Neural progenitor cell (in vitro differentiated cells): ENCODE data around the gene UPP1. TPM values are rescaled to one million over a fixed set of nuclear protein-coding genes. Genes with fewer than 3 reads are reported as not detected.

ENCODE experiments used
- DNase-seq: peaks from one replicate; pipeline ENCODE4 v3.0.0-alpha.2; 2016; ENCODE audit warnings: low spot score
- H2AFZ ChIP-seq: fragments of 200-600 bp; sonication (generic); replicated peaks from 2 replicates; pipeline ENCODE4 v1.6.1; 2016; ENCODE audit warnings: antibody characterized with exemption
- H3F3A ChIP-seq: fragments of 200-600 bp; sonication (generic); 2 replicates; pipeline ENCODE4 v1.6.1; 2016; ENCODE audit warnings: antibody characterized with exemption, low read depth
- H3K27ac ChIP-seq: fragments of 200-600 bp; sonication (generic); 2 replicates; pipeline ENCODE4 v1.5.1; 2016; ENCODE audit warnings: mild to moderate bottlenecking
- H3K27me3 ChIP-seq: fragments of 200-600 bp; sonication (generic); 2 replicates; pipeline ENCODE4 v1.6.1; 2016; ENCODE audit warnings: mild to moderate bottlenecking, moderate library complexity
- H3K36me3 ChIP-seq: fragments of 200-600 bp; sonication (generic); 2 replicates; pipeline ENCODE4 v1.5.1; 2016
- H3K4me1 ChIP-seq: fragments of 200-600 bp; sonication (generic); 2 replicates; pipeline ENCODE4 v1.6.1; 2016; ENCODE audit warnings: mixed run types
- H3K4me2 ChIP-seq: fragments of 200-600 bp; sonication (generic); 2 replicates; pipeline ENCODE4 v1.6.1; 2016
- H3K4me3 ChIP-seq: fragments of 200-600 bp; sonication (generic); 2 replicates; pipeline ENCODE4 v1.5.1; 2016
- H3K79me2 ChIP-seq: fragments of 200-600 bp; sonication (generic); 2 replicates; pipeline ENCODE4 v1.6.1; 2016; ENCODE audit warnings: low read depth
- H3K9ac ChIP-seq: fragments of 200-600 bp; sonication (generic); 2 replicates; pipeline ENCODE4 v1.6.1; 2016
- H3K9me3 ChIP-seq: fragments of 200-600 bp; sonication (generic); 2 replicates; pipeline ENCODE4 v1.5.1; 2016; ENCODE audit warnings: low read depth
- H4K20me1 ChIP-seq: fragments of 200-600 bp; sonication (generic); 2 replicates; pipeline ENCODE4 v1.6.1; 2016; ENCODE audit warnings: low read depth
- H3K27ac Mint-ChIP-seq: 3 replicates; pipeline ENCODE4 v1.8.0; 2021; ENCODE audit warnings: mixed read lengths
- H3K27me3 Mint-ChIP-seq: 2 replicates; pipeline ENCODE4 v1.8.0; 2022; ENCODE audit warnings: low read depth, mild to moderate bottlenecking, inconsistent platforms, moderate library complexity, mixed read lengths; ENCODE audit not compliant: insufficient read depth
- H3K36me3 Mint-ChIP-seq: 3 replicates; pipeline ENCODE4 v1.8.0; 2021; ENCODE audit warnings: mixed read lengths
- H3K4me1 Mint-ChIP-seq: 3 replicates; pipeline ENCODE4 v1.8.0; 2021; ENCODE audit warnings: mixed read lengths
- H3K4me3 Mint-ChIP-seq: 3 replicates; pipeline ENCODE4 v1.8.0; 2021; ENCODE audit warnings: mild to moderate bottlenecking, moderate library complexity, mixed read lengths
- H3K9me3 Mint-ChIP-seq: 3 replicates; pipeline ENCODE4 v1.8.0; 2020; ENCODE audit warnings: mixed read lengths
- CTCF ChIP-seq: fragments of 200-600 bp; sonication (generic); IDR thresholded peaks from 2 replicates; pipeline ENCODE4 v1.5.1; 2017; ENCODE audit warnings: antibody characterized with exemption, mild to moderate bottlenecking
- EZH2 ChIP-seq: fragments of 200-600 bp; sonication (generic); IDR thresholded peaks from 2 replicates; pipeline ENCODE4 v1.6.1; 2017; ENCODE audit warnings: antibody characterized with exemption, mild to moderate bottlenecking, moderate library complexity
- EZH2phosphoT487 ChIP-seq: fragments of 200-600 bp; sonication (generic); IDR thresholded peaks from 2 replicates; pipeline ENCODE4 v1.6.1; 2017; ENCODE audit warnings: antibody characterized with exemption
- total RNA-seq: library from RNA; depleted of rRNA; stranded (reverse); fragments of >200 nt; gene quantifications from 2 replicates; pipeline ENCODE4 v1.2.3, GENCODE V29; 2015; ENCODE audit warnings: low replicate concordance

The UPP1 gene
- total RNA-seq, 1 donor from 2014 or later = 11.2 TPM

DNA sequence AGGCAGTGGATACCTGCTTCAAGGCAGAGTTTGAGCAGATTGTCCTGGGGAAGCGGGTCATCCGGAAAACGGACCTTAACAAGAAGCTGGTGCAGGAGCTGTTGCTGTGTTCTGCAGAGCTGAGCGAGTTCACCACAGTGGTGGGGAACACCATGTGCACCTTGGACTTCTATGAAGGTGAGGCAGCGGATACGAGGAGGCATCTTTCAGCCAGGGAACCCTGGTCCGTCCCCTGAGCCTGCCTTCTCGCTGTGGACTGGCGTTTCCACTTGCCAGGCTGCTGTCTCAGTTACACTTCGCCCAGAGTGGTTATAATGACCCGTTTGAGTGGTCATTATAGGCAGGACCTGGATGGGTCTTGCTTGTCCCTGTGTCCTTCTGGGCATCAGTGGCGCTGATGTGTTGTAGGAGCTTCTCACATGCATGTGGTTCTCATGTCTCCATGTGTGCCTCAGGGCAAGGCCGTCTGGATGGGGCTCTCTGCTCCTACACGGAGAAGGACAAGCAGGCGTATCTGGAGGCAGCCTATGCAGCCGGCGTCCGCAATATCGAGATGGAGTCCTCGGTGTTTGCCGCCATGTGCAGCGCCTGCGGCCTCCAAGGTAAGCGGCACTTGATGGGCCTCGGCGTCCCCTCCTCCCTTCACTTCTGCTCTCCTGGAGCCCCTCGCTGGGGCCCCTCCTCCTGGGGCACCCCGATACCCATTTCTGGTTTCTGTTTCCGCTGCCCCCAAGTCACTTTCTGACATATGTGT, 18.0 kb downstream of the UPP1 start:
- no peaks in the 10 kb centered on the region for H3K4me1 Mint-ChIP-seq
- no peaks in the 10 kb centered on the region for H3K36me3 ChIP-seq
- H3K27ac ChIP-seq = no peak overlapping the region
- H3K79me2 ChIP-seq = no peaks in the 10 kb centered on the region
- H3K9ac ChIP-seq = no peak overlapping the region
- no peak overlapping the region for H3K4me3 ChIP-seq
- no peak overlapping the region for H3K4me3 Mint-ChIP-seq
- H2AFZ ChIP-seq = no peak overlapping the region
- no peak overlapping the region for H3K27ac Mint-ChIP-seq
- peaks cover 20% of the 10 kb centered on the region for H3K36me3 Mint-ChIP-seq
- TF ChIP-seq EZH2phosphoT487 (no peak), EZH2 (no peak), CTCF (no peak)
- no peaks in the 10 kb centered on the region for H3K9me3 Mint-ChIP-seq
- H3K27me3 ChIP-seq = no peaks in the 10 kb centered on the region
- H3K4me1 ChIP-seq = no peaks in the 10 kb centered on the region
- no peaks in the 10 kb centered on the region for H3F3A ChIP-seq
- peaks cover 9% of the 10 kb centered on the region for H3K27me3 Mint-ChIP-seq
- no peaks in the 10 kb centered on the region for H3K9me3 ChIP-seq
- no peak overlapping the region for H3K4me2 ChIP-seq
- no peak for DNase-seq
- H4K20me1 ChIP-seq = no peaks in the 10 kb centered on the region

DNA sequence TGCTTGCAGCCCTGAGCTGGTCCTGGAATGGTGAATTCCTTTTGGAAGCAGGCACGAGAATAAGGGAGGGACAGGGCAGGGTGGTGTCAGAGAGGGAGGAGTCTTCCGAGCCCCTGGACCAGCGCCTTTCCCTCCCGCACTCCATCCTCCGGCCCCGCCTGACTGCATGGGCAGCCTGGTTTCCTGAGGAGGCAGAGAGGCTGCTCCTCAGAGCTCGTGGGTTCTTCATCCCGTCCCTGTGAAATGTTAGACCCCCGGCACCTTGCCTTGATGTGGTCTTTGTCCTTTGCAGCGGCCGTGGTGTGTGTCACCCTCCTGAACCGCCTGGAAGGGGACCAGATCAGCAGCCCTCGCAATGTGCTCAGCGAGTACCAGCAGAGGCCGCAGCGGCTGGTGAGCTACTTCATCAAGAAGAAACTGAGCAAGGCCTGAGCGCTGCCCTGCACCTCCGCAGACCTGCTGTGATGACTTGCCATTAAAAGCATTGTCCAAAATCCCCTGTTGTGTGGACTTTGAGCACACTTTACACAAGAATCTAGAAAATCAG, 18.9 kb downstream of the UPP1 start:
- Mint-ChIP-seq H3K4me1 (no peaks in the 10 kb centered on the region), H3K27ac (no peak overlapping the region), H3K9me3 (no peaks in the 10 kb centered on the region), H3K36me3 (peaks cover 14% of the 10 kb centered on the region), H3K4me3 (no peak overlapping the region), H3K27me3 (peaks cover 9% of the 10 kb centered on the region)
- no peaks in the 10 kb centered on the region for H3K4me1 ChIP-seq
- no peaks in the 10 kb centered on the region for H3K27me3 ChIP-seq
- TF ChIP-seq EZH2phosphoT487 (no peak), EZH2 (no peak), CTCF (no peak)
- H3K9ac ChIP-seq = no peak overlapping the region
- no peaks in the 10 kb centered on the region for H3F3A ChIP-seq
- H3K27ac ChIP-seq = no peak overlapping the region
- H3K4me2 ChIP-seq = no peak overlapping the region
- no peak overlapping the region for H3K4me3 ChIP-seq
- H2AFZ ChIP-seq = no peak overlapping the region
- no peaks in the 10 kb centered on the region for H3K79me2 ChIP-seq
- H3K9me3 ChIP-seq = no peaks in the 10 kb centered on the region
- no peaks in the 10 kb centered on the region for H4K20me1 ChIP-seq
- no peaks in the 10 kb centered on the region for H3K36me3 ChIP-seq
- DNase-seq = no peak

GRCh38 chr7:48108959-48109847, 20.1 kb downstream of the UPP1 start:
- no peak overlapping the region for H3K27ac Mint-ChIP-seq

More at GRCh38 chr7:48108959-48109847, 20.1 kb downstream of the UPP1 start:
- Mint-ChIP-seq H3K4me3 (no peak overlapping the region), H3K36me3 (peaks cover 7% of the 10 kb centered on the region), H3K27me3 (peaks cover 9% of the 10 kb centered on the region), H3K4me1 (no peaks in the 10 kb centered on the region), H3K9me3 (no peaks in the 10 kb centered on the region)
- Histone ChIP-seq H3K4me2 (no peak overlapping the region), H4K20me1 (no peaks in the 10 kb centered on the region), H3K9me3 (no peaks in the 10 kb centered on the region), H3K79me2 (no peaks in the 10 kb centered on the region), H3K36me3 (no peaks in the 10 kb centered on the region), H3K27me3 (no peaks in the 10 kb centered on the region), H3K4me1 (no peaks in the 10 kb centered on the region), H3K4me3 (no peak overlapping the region), H2AFZ (no peak overlapping the region), H3F3A (no peaks in the 10 kb centered on the region), H3K9ac (no peak overlapping the region), H3K27ac (no peak overlapping the region)
- DNase-seq = no peak
- TF ChIP-seq CTCF = no peak
- TF ChIP-seq EZH2 = no peak
- no peak for TF ChIP-seq EZH2phosphoT487
